Measurements from ENCODE around the gene C9.

DNA sequence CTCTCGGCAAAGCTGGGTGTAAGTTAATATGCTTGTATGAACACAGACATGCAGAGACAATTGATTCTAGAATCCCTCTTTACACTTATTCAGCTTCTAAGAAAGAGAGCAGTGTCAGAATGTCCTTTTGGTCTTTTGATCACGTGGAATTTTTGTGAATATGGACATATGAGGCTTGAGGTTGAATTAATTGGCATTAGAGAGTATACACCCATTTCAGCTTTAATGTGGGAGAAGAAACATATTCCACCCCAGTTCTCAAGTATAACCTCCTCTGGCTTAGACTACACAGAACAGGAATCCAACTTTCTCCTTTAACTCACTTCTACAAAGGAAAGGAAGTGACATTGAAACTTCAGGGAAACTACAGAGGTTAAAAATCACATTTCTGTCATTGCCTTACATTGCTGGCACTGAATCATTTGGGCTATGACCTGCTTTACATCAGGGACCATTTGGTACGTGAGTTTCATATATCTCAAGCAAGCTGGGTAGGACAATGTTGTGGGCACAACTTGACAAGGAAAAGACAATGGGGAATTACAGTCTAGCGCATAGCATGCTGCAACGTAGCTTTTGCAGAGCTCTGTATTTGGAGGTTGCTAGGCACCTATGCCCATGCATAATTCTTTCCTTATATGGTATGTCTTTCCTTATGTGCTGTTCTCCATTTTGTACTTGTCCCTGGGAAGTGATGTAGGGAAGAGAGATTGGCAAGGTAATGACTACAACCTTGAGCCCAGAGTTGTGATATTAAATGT, 41.0 kb upstream of the C9 start:
- TF ChIP-seq, protein P1, sequence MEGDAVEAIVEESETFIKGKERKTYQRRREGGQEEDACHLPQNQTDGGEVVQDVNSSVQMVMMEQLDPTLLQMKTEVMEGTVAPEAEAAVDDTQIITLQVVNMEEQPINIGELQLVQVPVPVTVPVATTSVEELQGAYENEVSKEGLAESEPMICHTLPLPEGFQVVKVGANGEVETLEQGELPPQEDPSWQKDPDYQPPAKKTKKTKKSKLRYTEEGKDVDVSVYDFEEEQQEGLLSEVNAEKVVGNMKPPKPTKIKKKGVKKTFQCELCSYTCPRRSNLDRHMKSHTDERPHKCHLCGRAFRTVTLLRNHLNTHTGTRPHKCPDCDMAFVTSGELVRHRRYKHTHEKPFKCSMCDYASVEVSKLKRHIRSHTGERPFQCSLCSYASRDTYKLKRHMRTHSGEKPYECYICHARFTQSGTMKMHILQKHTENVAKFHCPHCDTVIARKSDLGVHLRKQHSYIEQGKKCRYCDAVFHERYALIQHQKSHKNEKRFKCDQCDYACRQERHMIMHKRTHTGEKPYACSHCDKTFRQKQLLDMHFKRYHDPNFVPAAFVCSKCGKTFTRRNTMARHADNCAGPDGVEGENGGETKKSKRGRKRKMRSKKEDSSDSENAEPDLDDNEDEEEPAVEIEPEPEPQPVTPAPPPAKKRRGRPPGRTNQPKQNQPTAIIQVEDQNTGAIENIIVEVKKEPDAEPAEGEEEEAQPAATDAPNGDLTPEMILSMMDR (IDR thresholded peaks at IDR 0.05), result no peak
- TF ChIP-seq EZH2 (IDR thresholded peaks at IDR 0.05; ENCODE audit: borderline replicate concordance, insufficient read depth, low read depth, low read length, poor library complexity, severe bottlenecking), result no peak
